Endodermal cell (in vitro differentiated cells): ENCODE results near the gene ALS2CL. TPM values are rescaled to one million over a fixed set of nuclear protein-coding genes. Genes with fewer than 3 reads are reported as not detected.
"Not testable (repeated sequence)": the region's sequence is repeated elsewhere in the genome, so short reads cannot be mapped to it uniquely, and the experiment has no call there.

ENCODE experiments used
- DNase-seq: peaks from one replicate; pipeline ENCODE4 v3.0.0-alpha.2; 2017
- H3K27ac ChIP-seq: 2 replicates; pipeline ENCODE4 v1.5.1; 2013; ENCODE audit warnings: mild to moderate bottlenecking, low read depth, low read length, moderate library complexity
- H3K27me3 ChIP-seq: 2 replicates; pipeline ENCODE4 v1.6.1; 2013; ENCODE audit warnings: mild to moderate bottlenecking, low read length, moderate library complexity; ENCODE audit not compliant: insufficient read depth, control insufficient read depth, poor library complexity, severe bottlenecking
- H3K36me3 ChIP-seq: 2 replicates; pipeline ENCODE4 v1.7.0; 2013; ENCODE audit warnings: mild to moderate bottlenecking, low read length, moderate library complexity; ENCODE audit not compliant: control insufficient read depth, insufficient read depth
- H3K4me1 ChIP-seq: one replicate; pipeline ENCODE4 v1.7.0; 2013; ENCODE audit warnings: low read length; ENCODE audit not compliant: control insufficient read depth, insufficient read depth
- H3K4me3 ChIP-seq: 2 replicates; pipeline ENCODE4 v1.5.1; 2013; ENCODE audit warnings: mild to moderate bottlenecking, low read length, moderate library complexity
- H3K9ac ChIP-seq: 2 replicates; pipeline ENCODE4 v1.6.1; 2013; ENCODE audit warnings: mild to moderate bottlenecking, low read length, moderate library complexity; ENCODE audit not compliant: poor library complexity, severe bottlenecking; ENCODE audit errors: extremely low read depth
- H3K9me3 ChIP-seq: 2 replicates; pipeline ENCODE4 v1.6.1; 2013; ENCODE audit warnings: mild to moderate bottlenecking, low read length, moderate library complexity; ENCODE audit not compliant: control insufficient read depth
- H3K27ac Mint-ChIP-seq: 2 replicates; pipeline ENCODE4 v1.8.0; 2020; ENCODE audit warnings: mixed read lengths
- H3K27me3 Mint-ChIP-seq: 2 replicates; pipeline ENCODE4 v1.8.0; 2021; ENCODE audit warnings: mild to moderate bottlenecking, mixed read lengths; ENCODE audit not compliant: insufficient read depth
- H3K36me3 Mint-ChIP-seq: 2 replicates; pipeline ENCODE4 v1.8.0; 2020; ENCODE audit warnings: low read depth, mixed read lengths
- H3K4me1 Mint-ChIP-seq: 2 replicates; pipeline ENCODE4 v1.8.0; 2020; ENCODE audit warnings: mixed read lengths
- H3K4me3 Mint-ChIP-seq: 2 replicates; pipeline ENCODE4 v1.8.0; 2020; ENCODE audit warnings: mild to moderate bottlenecking, moderate library complexity, mixed read lengths
- H3K9me3 Mint-ChIP-seq: 2 replicates; pipeline ENCODE4 v1.8.0; 2020; ENCODE audit warnings: mild to moderate bottlenecking, mixed read lengths
- WGBS, 2 experiments: methylation state at CpG; one replicate each; pipeline versions ENCODE4 v1.1.5 to v1.1.7; 2013; ENCODE audit warnings: missing lambda C conversion rate in 2 of 2, mixed read lengths in 1 of 2; ENCODE audit not compliant: insufficient coverage in 1 of 2, insufficient read length in 1 of 2; 5-methylcytosine and 5-hydroxymethylcytosine counted together
- long read RNA-seq, 4 experiments: library from polyadenylated mRNA in 2 of 4; library from RNA in 1 of 4; library from capped mRNA in 1 of 4; stranded (forward) in 3 of 4; unstranded in 1 of 4; transcript quantifications; one replicate each; pipeline ENCODE4 v2.0.0, GENCODE V29; 2020 to 2021; ENCODE audit warnings: inconsistent platforms in 1 of 4
- polyA plus RNA-seq, 2 experiments: library from polyadenylated mRNA; stranded (reverse); fragments of 50-300 nt; gene quantifications; one replicate each; pipeline ENCODE4 v1.2.3, GENCODE V29; 2013
- total RNA-seq, 2 donors: library from RNA; stranded (reverse); fragmentation: NEBNext Ultra II Directional in 1 of 2; extraction: Animal tissue kit (Norgen Biotek cat#: 25700) in 1 of 2; gene quantifications; 2 replicates in 1 of 2; 3 replicates in 1 of 2; pipeline ENCODE4 v1.2.1, GENCODE V29; 2021
- TF ChIP-seq, protein P1 (sequence below): fragments of 200-600 bp; sonication (generic); conservative IDR thresholded peaks from 2 replicates; pipeline ENCODE4 v1.5.0; 2021; ENCODE audit warnings: antibody characterized with exemption, mild to moderate bottlenecking

Gene ALS2CL, protein sequence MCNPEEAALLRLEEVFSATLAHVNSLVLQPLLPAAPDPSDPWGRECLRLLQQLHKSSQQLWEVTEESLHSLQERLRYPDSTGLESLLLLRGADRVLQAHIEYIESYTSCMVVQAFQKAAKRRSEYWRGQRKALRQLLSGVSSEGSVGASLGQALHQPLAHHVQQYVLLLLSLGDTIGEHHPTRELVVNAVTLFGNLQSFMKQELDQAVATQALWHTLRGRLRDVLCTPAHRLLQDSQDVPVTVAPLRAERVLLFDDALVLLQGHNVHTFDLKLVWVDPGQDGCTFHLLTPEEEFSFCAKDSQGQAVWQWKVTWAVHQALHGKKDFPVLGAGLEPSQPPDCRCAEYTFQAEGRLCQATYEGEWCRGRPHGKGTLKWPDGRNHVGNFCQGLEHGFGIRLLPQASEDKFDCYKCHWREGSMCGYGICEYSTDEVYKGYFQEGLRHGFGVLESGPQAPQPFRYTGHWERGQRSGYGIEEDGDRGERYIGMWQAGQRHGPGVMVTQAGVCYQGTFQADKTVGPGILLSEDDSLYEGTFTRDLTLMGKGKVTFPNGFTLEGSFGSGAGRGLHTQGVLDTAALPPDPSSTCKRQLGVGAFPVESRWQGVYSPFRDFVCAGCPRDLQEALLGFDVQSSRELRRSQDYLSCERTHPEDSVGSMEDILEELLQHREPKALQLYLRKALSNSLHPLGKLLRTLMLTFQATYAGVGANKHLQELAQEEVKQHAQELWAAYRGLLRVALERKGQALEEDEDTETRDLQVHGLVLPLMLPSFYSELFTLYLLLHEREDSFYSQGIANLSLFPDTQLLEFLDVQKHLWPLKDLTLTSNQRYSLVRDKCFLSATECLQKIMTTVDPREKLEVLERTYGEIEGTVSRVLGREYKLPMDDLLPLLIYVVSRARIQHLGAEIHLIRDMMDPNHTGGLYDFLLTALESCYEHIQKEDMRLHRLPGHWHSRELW
- total RNA-seq: 10 to 100 TPM in 1 of 2 donors, 1 to 10 TPM in 1; 8.9 to 20.8 TPM
- polyA plus RNA-seq (2013, experiment 1 of 2): 2.4 TPM
- 1.6 TPM for polyA plus RNA-seq (2013, experiment 2 of 2)
- long read RNA-seq, experiment 1, partial matches to known transcripts: 2 of 3 reads
- long read RNA-seq, experiment 1, other reads (novel, unspliced or antisense): 1 of 3 reads
- long read RNA-seq, experiment 2, full-length matches to known transcripts: 2 of 19 reads
- long read RNA-seq, experiment 2, partial matches to known transcripts: 3 of 19 reads
- long read RNA-seq, experiment 2, other reads (novel, unspliced or antisense): 14 of 19 reads
- long read RNA-seq, experiment 3, full-length matches to known transcripts: 2 of 13 reads
- long read RNA-seq, experiment 3, partial matches to known transcripts: 4 of 13 reads
- long read RNA-seq, experiment 3, other reads (novel, unspliced or antisense): 7 of 13 reads
- long read RNA-seq, experiment 4, partial matches to known transcripts: 0 of 3 reads
- long read RNA-seq, experiment 4, other reads (novel, unspliced or antisense): 3 of 3 reads

DNA sequence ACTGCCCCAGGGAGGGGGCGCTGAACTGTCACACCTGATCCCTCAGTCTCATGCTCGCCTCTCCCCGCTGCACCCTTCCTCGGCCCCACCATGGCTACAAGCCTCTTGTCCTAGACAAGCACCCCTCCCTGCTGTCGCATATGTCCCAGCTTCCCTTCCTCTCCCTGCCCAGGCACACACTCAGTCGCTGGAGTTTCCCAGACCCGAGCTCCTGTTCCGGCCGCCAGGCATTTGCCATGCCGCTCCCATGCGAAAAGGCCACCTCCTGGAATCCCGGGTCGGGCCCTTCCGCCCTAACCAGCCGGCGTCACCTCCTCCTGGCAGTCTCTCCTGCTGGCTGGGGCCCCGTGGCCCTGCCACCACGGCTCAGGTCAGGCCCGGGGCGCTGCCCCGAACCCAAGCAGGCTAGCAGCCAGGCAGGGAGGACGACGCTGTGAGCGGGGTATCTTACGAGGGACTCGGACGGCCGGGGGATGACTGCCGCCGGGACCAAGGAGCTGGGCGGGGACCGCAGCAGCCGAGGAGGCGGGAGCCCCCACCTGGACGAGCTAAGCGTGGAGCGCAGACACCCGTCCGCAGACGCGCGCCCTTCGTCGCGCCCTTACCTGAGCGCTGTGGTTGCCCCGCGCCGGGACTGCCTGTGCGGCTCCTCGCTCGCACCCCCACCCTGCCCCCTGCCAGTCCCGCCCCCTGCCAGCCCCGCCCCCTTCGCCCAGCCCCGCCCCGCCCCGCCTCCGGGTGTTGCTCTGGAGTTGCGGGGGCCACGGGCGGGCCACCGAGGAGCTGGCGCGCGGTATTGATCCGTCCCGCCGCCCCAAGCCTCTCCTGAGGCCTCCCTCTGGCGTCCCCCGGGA is at the start of gene ALS2CL:
Gene ALS2CL, minus strand, starts transcription at position 642 of the 854 bp plus-strand sequence. CDS start 4,239 bp downstream, outside the sequence.
- peaks cover 11% of the 10 kb centered on the region for H3K27me3 ChIP-seq
- DNase-seq: peak; percentile 90
- peak within 1 kb of the TSS; percentile 64 for H3K4me3 Mint-ChIP-seq
- peaks cover 5% of the 10 kb centered on the region for H3K4me1 Mint-ChIP-seq
- WGBS, 2 experiments: 3% methylated on average over 18 to 68 of the region's 71 CpGs
- H3K9me3 Mint-ChIP-seq: no peaks in the 10 kb centered on the region
- no peaks in the 10 kb centered on the region for H3K9me3 ChIP-seq
- H3K36me3 Mint-ChIP-seq: no peaks in the 10 kb centered on the region
- no peak within 1 kb of the TSS for H3K27ac ChIP-seq
- H3K4me1 ChIP-seq: no peaks in the 10 kb centered on the region
- TF ChIP-seq, protein P1, sequence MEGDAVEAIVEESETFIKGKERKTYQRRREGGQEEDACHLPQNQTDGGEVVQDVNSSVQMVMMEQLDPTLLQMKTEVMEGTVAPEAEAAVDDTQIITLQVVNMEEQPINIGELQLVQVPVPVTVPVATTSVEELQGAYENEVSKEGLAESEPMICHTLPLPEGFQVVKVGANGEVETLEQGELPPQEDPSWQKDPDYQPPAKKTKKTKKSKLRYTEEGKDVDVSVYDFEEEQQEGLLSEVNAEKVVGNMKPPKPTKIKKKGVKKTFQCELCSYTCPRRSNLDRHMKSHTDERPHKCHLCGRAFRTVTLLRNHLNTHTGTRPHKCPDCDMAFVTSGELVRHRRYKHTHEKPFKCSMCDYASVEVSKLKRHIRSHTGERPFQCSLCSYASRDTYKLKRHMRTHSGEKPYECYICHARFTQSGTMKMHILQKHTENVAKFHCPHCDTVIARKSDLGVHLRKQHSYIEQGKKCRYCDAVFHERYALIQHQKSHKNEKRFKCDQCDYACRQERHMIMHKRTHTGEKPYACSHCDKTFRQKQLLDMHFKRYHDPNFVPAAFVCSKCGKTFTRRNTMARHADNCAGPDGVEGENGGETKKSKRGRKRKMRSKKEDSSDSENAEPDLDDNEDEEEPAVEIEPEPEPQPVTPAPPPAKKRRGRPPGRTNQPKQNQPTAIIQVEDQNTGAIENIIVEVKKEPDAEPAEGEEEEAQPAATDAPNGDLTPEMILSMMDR: no peak
- H3K27ac Mint-ChIP-seq: peak within 1 kb of the TSS; percentile 88
- H3K36me3 ChIP-seq: no peaks in the 10 kb centered on the region
- peak within 1 kb of the TSS; percentile 49 for H3K9ac ChIP-seq
- peak within 1 kb of the TSS; percentile 83 for H3K4me3 ChIP-seq
- peaks cover 24% of the 10 kb centered on the region for H3K27me3 Mint-ChIP-seq

DNA sequence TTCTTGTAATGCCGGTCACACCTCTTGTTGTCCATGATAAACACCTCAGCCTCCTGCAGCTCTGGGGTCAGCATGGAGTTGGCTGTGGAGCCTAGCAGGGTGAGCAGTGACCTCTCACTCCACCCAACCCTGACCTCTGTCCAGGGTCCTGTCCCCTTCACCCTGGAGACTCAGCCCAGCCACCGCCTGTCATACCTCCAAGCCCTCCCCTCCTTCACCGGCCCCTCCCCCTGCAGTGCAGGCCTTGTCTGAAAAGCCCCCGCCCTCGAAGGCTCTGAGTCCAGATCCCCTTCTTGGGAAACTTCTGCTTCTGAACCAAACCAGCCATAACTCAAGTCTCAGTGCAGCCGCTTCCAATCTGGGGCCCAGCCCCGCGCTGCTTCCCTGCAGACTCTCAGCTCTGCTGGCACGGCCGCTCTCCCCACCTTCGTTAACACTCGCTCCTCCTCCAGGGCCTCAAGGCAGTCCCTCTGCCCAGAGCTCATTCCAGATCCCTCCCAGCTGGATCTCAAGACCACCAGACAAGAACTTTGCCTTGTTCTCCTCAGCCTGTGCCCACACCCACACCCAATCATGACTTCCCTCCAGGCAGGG is 49.6 kb upstream of the ALS2CL start:
- peak; percentile 79 for DNase-seq
- H3K4me1 Mint-ChIP-seq: no peaks in the 10 kb centered on the region
- no peak overlapping the region for H3K9ac ChIP-seq
- H3K27ac ChIP-seq: no peak overlapping the region
- no peaks in the 10 kb centered on the region for H3K4me1 ChIP-seq
- H3K4me3 ChIP-seq: no peak overlapping the region
- H3K27ac Mint-ChIP-seq: no peak overlapping the region
- no peaks in the 10 kb centered on the region for H3K27me3 Mint-ChIP-seq
- H3K9me3 ChIP-seq: no peaks in the 10 kb centered on the region
- no peak overlapping the region for H3K4me3 Mint-ChIP-seq
- H3K27me3 ChIP-seq: no peaks in the 10 kb centered on the region
- no peaks in the 10 kb centered on the region for H3K36me3 ChIP-seq
- H3K36me3 Mint-ChIP-seq: no peaks in the 10 kb centered on the region
- TF ChIP-seq, protein P1: no peak
- H3K9me3 Mint-ChIP-seq: no peaks in the 10 kb centered on the region
- 85 to 96% methylated on average over 4 to 12 of the region's 12 CpGs for WGBS, 2 experiments

DNA sequence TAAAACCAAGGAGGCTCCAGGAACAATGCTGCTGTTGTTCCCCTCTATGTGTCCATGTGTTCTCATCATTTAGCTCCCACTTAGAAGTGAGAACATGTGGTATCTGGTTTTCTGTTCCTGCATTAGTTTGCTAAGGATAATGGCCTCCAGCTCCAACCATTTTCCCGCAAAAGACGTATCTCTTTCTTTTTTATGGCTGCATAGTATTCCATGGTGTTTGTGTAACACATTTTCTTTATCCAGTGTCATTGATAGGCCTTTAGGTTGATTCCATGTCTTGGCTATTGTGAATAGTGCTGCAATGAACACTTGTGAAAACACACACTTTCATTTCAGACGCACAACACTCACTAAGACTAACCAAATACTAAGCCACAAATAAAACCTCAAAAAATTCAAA is 46.1 kb upstream of the ALS2CL start:
- H3K27ac Mint-ChIP-seq, H3K27me3 Mint-ChIP-seq, H3K27ac ChIP-seq, H3K4me1 ChIP-seq, H3K4me3 ChIP-seq, H3K36me3 ChIP-seq, DNase-seq, H3K36me3 Mint-ChIP-seq, H3K9me3 ChIP-seq, H3K4me1 Mint-ChIP-seq, H3K9ac ChIP-seq, H3K27me3 ChIP-seq, H3K4me3 Mint-ChIP-seq, H3K9me3 Mint-ChIP-seq: not testable (repeated sequence)
- WGBS, 2 experiments: 83 to 91% methylated on average over 1 to 3 of the region's 3 CpGs
